Vagina (tissue), 2 donors: ENCODE measurements around the gene LAMB3.

Experiments
- CTCF ChIP-seq, 3 experiments: fragments of 450-650 bp in 2 of 3; fragments of 200-600 bp in 1 of 3; sonication (generic) in 1 of 3; IDR thresholded peaks; one replicate each; pipeline ENCODE4 v1.5.1; 2017 to 2019; ENCODE audit warnings: antibody characterized with exemption in 3 of 3, mild to moderate bottlenecking in 2 of 3, moderate library complexity in 2 of 3
- POLR2AphosphoS5 ChIP-seq, 2 donors: sonication (generic); formaldehyde crosslinking; IDR thresholded peaks; one replicate each; pipeline ENCODE4 v1.9.0; 2017; ENCODE audit warnings: antibody characterized with exemption in 2 of 2, mild to moderate bottlenecking in 2 of 2, low read depth in 1 of 2; ENCODE audit not compliant: insufficient read depth in 1 of 2

GRCh38 chr1:209652873-209653401 is 712 bp upstream of the LAMB3 start:
- peak in 1 of 2 donors; percentile 69 for TF ChIP-seq POLR2AphosphoS5 (IDR thresholded peaks at IDR 0.05; ENCODE audit: insufficient read depth in 1 of 2, low read depth in 1 of 2)
- no peak for TF ChIP-seq CTCF (IDR thresholded peaks at IDR 0.05)
